22Rv1 (cell line): ENCODE data around the gene GCFC2.

Experiments
- CTCF ChIP-seq: fragments of 450-650 bp; IDR thresholded peaks from 2 replicates; pipeline ENCODE4 v1.5.1; 2017; ENCODE audit warnings: mild to moderate bottlenecking
- ZFX ChIP-seq: fragments of 450-650 bp; IDR thresholded peaks from 2 replicates; pipeline ENCODE4 v1.6.1; 2017; ENCODE audit warnings: antibody characterized with exemption, borderline replicate concordance

- TF ChIP-seq ZFX (no peak), CTCF (no peak)
Observed at GRCh38 chr2:75641587-75641986, 69.1 kb downstream of the GCFC2 start.
